Measurements from ENCODE around the gene UBR1. TPM values are rescaled to one million over a fixed set of nuclear protein-coding genes. Genes with fewer than 3 reads are reported as not detected.

Gene UBR1
- polyA plus RNA-seq, 1 donor (not counting 4 experiments of a cell fraction or from before 2014, with no cell fraction given) = 17.4 TPM

GRCh38 chr15:42937143-42937542 lies 168.7 kb downstream of the UBR1 start:
- dilution Hi-C loops (cut with MboI; ENCODE audit: extremely low pct_ligation_motif_present, low sequenced_read_pairs) = no loop called here
- DNase-seq (ENCODE audit: low read depth, low spot score) (no peak), FAIRE-seq (no peak)
- H2AFZ ChIP-seq (ENCODE audit: control insufficient read depth, low read length) = no peak overlapping the region
- no peak overlapping the region for H3K9ac ChIP-seq (ENCODE audit: control insufficient read depth, extremely low read depth, insufficient read depth, low read length)
- H4K20me1 ChIP-seq (ENCODE audit: control insufficient read depth, extremely low read depth, insufficient read depth, low read length) = no peaks in the 10 kb centered on the region
- H3K36me3 ChIP-seq (ENCODE audit: control insufficient read depth in 2 of 2, extremely low read depth in 1 of 2, insufficient read depth in 2 of 2, low read length in 2 of 2) = no peaks in the 10 kb centered on the region
- no peak overlapping the region for H3K27ac ChIP-seq (ENCODE audit: control insufficient read depth, insufficient read depth, low read length)
- H3K9me3 ChIP-seq (ENCODE audit: control insufficient read depth, low read depth, low read length) = peaks cover under 1% of the 10 kb centered on the region
- H3K27me3 ChIP-seq (ENCODE audit: control insufficient read depth, extremely low read depth, insufficient read depth, low read length) = no peaks in the 10 kb centered on the region
- H3K4me3 ChIP-seq (ENCODE audit: control insufficient read depth in 2 of 3, extremely low read depth in 1 of 3, insufficient read depth in 2 of 3, low read depth in 1 of 3, low read length in 3 of 3) = no peak overlapping the region
- peaks cover 15% of the 10 kb centered on the region for H3K4me1 ChIP-seq (ENCODE audit: control insufficient read depth, extremely low read depth, insufficient read depth, low read length)
- H3K9me1 ChIP-seq (ENCODE audit: control insufficient read depth, extremely low read depth, insufficient read depth, low read length) = no peaks in the 10 kb centered on the region
- no peaks in the 10 kb centered on the region for H3K79me2 ChIP-seq (ENCODE audit: control insufficient read depth, insufficient read depth, low read length)
- H3K4me2 ChIP-seq (ENCODE audit: control insufficient read depth, extremely low read depth, insufficient read depth, low read depth, low read length) = no peak overlapping the region
- TF ChIP-seq CTCF (optimal IDR thresholded peaks at IDR 0.05 in 1 of 3, IDR thresholded peaks at IDR 0.05 in 1 of 3, conservative IDR thresholded peaks at IDR 0.05 in 1 of 3; ENCODE audit: extremely low read depth in 1 of 3, insufficient read depth in 2 of 3, low read length in 3 of 3) = no peak
- no peak for TF ChIP-seq EZH2 (IDR thresholded peaks at IDR 0.05; ENCODE audit: low read length)

- Histone ChIP-seq H3K27me3 (ENCODE audit: control insufficient read depth, extremely low read depth, insufficient read depth, low read length) (no peaks in the 10 kb centered on the region), H3K79me2 (ENCODE audit: control insufficient read depth, insufficient read depth, low read length) (no peaks in the 10 kb centered on the region), H3K27ac (ENCODE audit: control insufficient read depth, insufficient read depth, low read length) (peak overlapping the region; percentile 13), H3K4me2 (ENCODE audit: control insufficient read depth, extremely low read depth, insufficient read depth, low read depth, low read length) (no peak overlapping the region), H3K4me1 (ENCODE audit: control insufficient read depth, extremely low read depth, insufficient read depth, low read length) (peaks cover 15% of the 10 kb centered on the region), H3K9me1 (ENCODE audit: control insufficient read depth, extremely low read depth, insufficient read depth, low read length) (no peaks in the 10 kb centered on the region), H3K4me3 (ENCODE audit: control insufficient read depth in 2 of 3, extremely low read depth in 1 of 3, insufficient read depth in 2 of 3, low read depth in 1 of 3, low read length in 3 of 3) (no peak overlapping the region), H3K9me3 (ENCODE audit: control insufficient read depth, low read depth, low read length) (peaks cover 2% of the 10 kb centered on the region), H3K9ac (ENCODE audit: control insufficient read depth, extremely low read depth, insufficient read depth, low read length) (no peak overlapping the region), H2AFZ (ENCODE audit: control insufficient read depth, low read length) (no peak overlapping the region), H4K20me1 (ENCODE audit: control insufficient read depth, extremely low read depth, insufficient read depth, low read length) (no peaks in the 10 kb centered on the region), H3K36me3 (ENCODE audit: control insufficient read depth in 2 of 2, extremely low read depth in 1 of 2, insufficient read depth in 2 of 2, low read length in 2 of 2) (no peaks in the 10 kb centered on the region)
- DNase-seq (ENCODE audit: low read depth, low spot score) = no peak
- FAIRE-seq = no peak
- TF ChIP-seq EZH2 (IDR thresholded peaks at IDR 0.05; ENCODE audit: low read length) = no peak
- no peak for TF ChIP-seq CTCF (optimal IDR thresholded peaks at IDR 0.05 in 1 of 3, IDR thresholded peaks at IDR 0.05 in 1 of 3, conservative IDR thresholded peaks at IDR 0.05 in 1 of 3; ENCODE audit: extremely low read depth in 1 of 3, insufficient read depth in 2 of 3, low read length in 3 of 3)
- dilution Hi-C loops (cut with MboI; ENCODE audit: extremely low pct_ligation_motif_present, low sequenced_read_pairs) = no loop called here
These were observed 171.8 kb downstream of the UBR1 start for GRCh38 chr15:42933886-42934667.

All from keratinocyte (primary cell).